HG02943 (cell line): ENCODE results near the gene ZMYND8.
"Not testable (repeated sequence)": the region's sequence is repeated elsewhere in the genome, so short reads cannot be mapped to it uniquely, and the experiment has no call there.

Experiments
- ATAC-seq: cut with Tn5 transposase; IDR thresholded peaks from one replicate; pipeline ENCODE4 v1.9.1; 2021; ENCODE audit warnings: mild to moderate bottlenecking, low read depth, moderate library complexity; ENCODE audit not compliant: unreplicated experiment

Gene ZMYND8

DNA sequence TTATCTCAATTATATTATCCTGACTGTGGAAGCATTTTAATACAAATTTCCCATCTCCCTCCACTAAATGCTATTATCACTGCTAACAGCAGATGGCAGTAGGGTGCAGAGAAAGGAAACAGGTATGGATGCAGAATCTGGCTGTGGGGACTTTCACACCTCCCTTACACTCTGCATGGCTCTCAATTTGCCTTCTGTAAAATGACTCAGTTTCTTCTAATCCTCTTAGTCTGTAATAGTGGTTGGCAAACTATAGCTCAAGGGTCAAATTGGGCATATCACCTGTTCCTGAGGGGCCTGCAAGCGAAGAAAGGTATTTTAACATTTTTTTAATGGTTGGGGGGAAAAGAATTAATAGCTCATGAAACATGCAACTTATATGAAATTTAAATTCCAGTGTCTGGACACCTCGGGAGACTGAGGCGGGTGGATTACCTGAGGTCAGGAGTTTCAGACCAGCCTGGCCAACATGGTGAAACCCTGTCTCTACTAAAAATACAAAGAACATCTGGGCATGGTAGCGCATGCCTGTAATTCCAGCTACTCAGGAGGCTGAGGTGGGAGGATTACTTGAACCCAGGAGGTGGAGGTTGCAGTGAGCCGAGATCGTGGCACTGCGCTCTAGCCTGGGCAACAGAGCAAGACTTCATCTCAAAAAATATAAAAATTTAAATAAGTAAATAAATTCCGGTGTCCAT is 83.5 kb downstream of the ZMYND8 start:
- no peak for ATAC-seq

DNA sequence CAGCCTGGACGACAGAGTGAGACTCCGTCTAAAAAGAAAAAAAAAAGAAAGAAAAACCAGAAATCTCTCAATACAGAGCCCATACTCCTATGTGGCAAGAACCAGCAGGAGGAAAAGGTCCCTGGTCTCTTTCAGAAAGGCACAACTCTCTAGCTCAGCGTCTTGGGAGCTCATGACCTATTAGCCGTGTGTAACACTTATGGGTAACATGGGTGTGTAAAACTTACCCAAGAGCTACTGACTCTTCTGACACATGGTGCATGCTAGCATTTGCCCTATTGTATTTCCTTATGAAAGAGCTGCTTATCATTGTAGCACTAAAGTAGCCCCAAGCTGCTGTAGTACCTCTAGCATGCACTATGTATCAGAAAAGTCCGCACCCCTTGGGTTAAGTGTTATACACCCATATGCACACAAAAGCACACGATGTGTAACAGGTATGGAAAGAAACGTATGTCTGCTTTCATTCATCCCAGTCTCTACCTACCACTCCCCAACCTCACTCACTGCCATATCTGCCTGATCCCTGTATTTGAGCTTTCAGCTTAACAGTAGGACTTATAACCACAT is 85.4 kb downstream of the ZMYND8 start:
- no peak for ATAC-seq

- ATAC-seq: no peak
These were observed 87.0 kb downstream of the ZMYND8 start for GRCh38 chr20:47269309-47270165.

GRCh38 chr20:47267621-47268020 is 88.9 kb downstream of the ZMYND8 start:
- no peak for ATAC-seq

DNA sequence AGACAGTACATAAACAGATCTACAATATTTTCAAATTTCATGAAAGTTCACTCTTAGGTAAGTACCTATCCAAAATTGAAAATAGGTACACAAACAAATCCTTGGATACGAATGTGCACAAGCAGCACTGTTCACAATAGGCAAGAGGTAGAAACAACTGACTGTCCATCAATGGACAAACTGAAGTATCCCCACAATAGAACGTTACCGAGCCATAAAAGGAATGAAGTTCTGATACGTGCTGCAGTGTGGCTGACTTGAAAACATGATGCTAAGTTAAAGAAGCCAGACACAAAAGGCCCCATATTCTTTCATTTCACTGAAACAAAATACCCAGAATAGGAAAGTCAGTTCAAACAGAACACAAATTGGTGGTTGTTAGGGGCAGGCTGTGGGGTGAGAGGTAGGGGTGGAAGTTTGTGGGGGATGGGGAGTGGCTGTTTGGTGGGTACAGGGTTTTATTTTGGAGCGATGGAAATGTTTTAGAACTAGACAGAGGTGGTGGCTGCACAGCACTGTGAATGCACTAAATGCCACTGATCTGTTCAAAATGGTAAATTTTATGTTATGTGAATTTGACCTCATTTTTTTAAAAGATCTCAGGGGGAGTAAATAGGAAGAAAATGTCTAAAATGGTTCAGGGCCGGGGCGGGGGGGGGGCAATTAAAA is 89.5 kb downstream of the ZMYND8 start:
- no peak for ATAC-seq

- ATAC-seq: no peak
These were observed 90.5 kb downstream of the ZMYND8 start for GRCh38 chr20:47265984-47266383.

DNA sequence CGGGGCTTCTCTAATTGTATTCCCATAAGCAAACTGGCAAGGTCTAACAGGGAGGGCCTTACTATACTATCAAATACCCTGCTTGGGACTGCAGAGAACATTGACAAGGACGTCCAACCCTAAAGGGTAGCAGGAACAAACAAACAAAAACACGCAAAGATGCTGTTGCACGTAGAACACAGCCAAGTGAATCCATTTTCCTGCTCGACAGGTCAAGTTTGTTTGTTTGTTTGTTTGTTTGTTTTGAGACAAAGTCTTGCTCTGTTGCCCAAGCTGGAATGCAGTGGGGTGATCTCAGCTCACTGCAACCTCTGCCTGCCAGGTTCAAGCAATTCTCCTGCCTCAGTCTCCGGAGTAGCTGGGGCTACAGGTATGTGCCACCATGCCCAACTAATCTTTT is 91.3 kb downstream of the ZMYND8 start:
- no peak for ATAC-seq

- not testable (repeated sequence) for ATAC-seq
These were observed 92.2 kb downstream of the ZMYND8 start for GRCh38 chr20:47264137-47264769.

DNA sequence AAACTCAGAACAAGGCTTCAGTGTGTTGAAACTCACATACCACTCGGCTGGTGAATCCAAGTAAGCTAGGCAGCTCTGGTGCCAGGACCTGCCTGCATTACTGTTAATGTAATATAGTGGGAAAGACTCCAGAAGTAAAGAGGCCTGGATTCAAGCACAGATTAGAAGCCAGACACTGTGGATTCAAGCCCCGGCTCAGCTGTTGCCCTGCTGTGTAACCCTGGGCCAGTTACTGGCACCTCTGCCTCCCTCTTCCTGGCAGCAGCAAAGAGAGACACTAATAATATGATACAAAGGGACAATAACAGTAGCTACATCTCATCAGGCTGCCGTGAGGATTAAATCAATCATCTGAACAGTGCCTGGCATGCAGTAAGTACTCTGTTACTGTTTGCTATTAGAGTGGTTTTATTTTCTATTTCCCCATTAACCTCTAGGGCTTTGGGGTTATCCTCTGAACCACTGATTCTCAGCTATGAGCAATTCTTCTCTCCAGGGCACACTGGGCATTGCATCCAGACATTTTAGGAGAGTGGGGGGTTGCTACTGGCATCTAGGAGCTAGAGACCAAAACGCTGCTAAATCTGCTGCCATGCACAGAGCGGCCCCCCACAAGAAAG is 92.9 kb downstream of the ZMYND8 start:
- no peak for ATAC-seq

DNA sequence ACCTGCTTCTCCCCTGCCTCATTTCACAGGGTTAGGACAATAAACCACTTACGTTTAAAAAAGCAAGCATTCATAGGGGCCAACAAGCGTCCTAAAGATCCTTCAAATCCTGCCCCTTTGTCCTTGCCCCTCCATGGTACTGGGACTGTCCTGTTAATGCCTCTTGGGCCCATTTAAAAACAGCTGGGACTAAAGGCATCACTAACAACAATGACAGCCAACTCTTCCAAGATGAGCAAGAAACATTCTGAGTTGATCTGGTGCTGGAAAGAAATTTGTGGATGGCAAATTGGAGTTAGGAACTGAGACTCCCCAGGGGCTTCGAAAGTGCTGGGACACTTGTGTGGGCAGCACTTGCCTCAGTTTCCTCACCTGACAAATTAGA is 93.4 kb downstream of the ZMYND8 start:
- ATAC-seq: no peak

DNA sequence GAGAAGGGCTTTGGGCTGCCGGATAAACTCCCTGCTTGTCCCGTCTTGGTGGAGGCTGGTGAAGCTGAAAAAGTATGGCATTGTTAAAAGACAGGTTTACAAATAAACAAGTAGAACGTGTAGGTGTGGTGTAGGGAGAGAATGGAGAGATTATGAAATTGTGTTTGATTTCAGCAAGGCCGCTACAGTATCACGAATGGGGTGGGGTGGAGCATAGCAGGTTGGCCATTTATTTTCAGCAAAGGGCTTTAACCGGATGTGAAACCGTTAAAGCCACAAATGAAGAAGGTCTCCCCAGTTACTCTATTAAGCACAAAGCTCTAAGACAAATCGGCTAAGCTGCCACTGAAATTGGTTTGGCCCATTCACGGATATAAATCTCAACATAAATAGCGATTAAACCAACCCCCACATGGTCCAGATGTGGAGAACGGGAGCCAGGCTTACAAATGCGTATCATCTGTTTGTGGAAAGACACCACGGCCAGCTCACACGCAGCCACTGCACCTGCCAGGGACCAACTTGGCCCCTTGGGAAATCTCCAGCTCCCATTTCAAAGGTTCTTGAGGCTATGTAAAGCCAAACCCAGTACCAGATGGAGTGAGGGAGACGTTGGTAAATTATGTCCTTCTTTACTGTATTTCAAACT is 94.0 kb downstream of the ZMYND8 start:
- peak; percentile 56 for ATAC-seq

DNA sequence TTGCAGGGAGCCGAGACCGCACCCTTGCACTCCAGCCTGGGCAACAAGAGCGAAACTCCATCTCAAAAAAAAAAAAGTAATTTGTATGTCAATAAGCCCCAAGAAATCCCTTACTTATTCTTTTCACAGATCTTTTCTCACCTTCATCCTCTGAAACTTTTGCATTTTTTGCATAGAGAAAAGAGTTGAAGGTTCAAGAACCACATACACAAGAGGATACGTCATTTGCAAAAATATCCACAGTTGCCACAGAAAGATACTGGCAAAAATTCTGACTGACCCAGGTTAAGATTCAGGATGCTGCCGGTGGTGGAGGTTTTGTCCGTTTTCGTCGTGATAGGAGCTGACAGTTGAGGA is 94.5 kb downstream of the ZMYND8 start:
- no peak for ATAC-seq

GRCh38 chr20:47261161-47261774 is 95.2 kb downstream of the ZMYND8 start:
- ATAC-seq: not testable (repeated sequence)

- not testable (repeated sequence) for ATAC-seq
These were observed 95.9 kb downstream of the ZMYND8 start for GRCh38 chr20:47260540-47261126.

DNA sequence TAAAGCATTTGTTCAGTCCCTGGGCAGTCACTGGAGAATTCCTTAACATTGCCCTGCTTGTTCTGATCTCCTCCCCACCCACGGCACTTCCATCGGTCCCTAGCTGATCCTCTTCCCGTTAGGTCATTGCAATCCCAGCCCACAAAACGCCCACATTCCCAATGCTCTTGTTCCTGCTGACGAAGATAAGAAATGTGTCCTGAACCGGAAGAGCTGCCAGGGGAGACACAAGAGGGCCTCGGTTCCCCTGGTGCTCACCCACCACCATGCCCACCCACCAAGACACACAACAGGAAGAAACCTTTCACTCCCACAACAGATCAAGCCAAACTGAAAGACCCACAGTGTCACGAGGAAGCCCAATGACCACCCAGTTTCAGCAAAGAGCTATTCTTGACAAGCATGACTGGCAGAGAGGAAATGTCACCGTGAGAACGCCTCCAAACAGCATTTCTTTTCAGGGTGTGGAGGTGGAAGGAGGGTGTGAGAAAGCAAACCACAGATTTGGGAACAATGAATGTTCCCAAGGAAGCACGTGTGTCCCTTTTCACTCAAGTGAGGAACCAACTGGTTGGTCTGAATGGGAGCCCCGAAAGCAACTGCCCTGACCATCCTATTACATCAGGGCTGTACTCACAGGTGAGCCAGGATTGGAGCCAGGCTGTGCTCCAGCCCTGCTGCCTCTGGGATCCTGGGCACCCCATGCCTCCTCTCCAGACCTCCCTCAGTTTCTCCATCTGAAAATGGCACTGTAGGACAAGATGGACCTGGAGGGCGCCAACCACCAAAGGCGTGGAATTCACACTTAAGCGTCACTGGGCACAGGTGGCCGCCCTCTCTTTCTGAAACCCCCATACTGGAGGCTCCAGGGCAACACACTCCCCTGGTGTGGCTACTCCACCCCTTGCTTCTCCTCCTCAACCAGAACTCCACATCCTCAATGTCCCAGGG is 97.5 kb downstream of the ZMYND8 start:
- ATAC-seq: peak; percentile 39

DNA sequence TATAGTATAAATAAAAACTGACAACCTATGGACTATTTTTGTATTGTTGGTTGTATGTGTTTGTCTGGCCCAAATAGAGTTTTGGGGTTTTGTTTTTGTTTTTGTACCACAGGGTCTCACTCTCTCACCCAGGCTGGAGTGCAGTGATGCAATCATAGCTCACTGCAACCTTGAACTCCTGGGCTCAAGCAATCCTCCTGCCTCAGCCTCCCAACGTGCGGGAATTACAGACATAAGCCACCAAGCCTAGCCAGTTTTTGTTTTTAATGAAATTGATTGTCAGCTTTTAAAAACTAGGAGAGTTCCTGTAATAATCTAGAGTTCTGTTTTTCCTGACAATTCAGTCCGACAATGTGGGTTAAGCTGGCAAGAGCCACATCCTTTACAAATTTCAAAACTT is 98.7 kb downstream of the ZMYND8 start:
- ATAC-seq: no peak

DNA sequence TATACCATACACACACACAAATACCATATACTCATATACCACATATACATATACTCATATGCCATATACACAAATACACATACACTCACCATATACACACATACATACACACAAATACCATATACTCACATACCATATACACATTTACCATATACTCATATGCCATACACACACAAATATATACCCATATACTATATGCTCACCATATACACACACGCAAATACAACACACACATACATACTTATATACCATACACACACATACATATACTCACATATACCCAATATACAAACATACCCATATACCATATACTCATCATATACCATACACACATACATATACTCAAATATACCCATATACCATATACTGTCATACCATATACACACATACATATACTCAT is 99.2 kb downstream of the ZMYND8 start:
- ATAC-seq: no peak
